ENCODE data around the gene CACNA2D3. TPM values are rescaled to one million over a fixed set of nuclear protein-coding genes. Genes with fewer than 3 reads are reported as not detected.

Gene CACNA2D3
- total and polyA plus RNA-seq, 12 donors, result 0.51 to 43.5 (median 19.3) TPM

DNA sequence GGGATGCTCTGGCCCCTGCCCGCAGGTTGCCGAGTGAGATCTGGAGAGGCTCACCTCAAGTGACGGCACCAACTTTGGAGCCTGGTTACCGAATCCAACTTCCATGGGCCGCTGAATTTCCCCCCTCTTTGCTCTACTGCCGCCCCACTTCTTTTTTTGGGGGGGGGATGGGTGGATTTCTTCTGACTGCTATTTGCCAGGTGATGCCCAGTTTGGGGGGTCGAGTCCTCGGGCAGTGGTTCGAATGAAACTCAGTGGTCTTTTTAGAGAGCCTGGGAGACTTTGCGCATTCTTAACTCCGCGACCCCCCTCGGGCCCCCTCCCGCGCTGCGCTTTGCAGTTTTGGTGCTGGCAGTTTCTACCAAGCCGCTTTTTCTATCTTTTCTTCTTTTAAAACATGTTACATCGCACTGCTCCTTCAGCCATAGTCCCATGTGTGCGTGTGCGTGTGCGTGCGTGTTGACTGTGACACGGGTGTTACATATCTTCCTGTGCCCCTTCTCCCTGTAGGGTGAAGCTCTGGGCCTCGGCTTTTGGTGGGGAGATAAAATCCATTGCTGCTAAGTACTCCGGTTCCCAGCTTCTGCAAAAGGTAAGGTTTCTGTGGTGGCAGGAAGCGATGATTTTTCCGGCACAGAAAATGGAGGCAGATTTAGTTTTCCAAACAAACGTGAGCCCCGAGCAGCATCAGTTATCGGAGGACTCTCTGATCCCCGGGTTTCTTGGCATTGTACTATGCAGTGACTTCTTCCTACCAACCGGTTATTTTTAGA is 837 bp downstream of the CACNA2D3 start:
- Histone ChIP-seq H3K4me1 (peaks cover 2 to 15% (median 11%) of the 10 kb centered on the region in 9 donors), H3K36me3 (no peaks in the 10 kb centered on the region), H3K27me3 (peaks cover 0 to 71% (median 34%) of the 10 kb centered on the region in 7 donors), H3K27ac (peak overlapping the region in 9 of 10 donors; percentile 29 to 76 (median 60)), H3K4me3 (peak overlapping the region; percentile 40 to 70 (median 58)), H3K9me3 (no peaks in the 10 kb centered on the region)
- WGBS, 2 donors, result 1 to 2% methylated on average over 32 of the region's 32 CpGs
- TF ChIP-seq, protein P1, sequence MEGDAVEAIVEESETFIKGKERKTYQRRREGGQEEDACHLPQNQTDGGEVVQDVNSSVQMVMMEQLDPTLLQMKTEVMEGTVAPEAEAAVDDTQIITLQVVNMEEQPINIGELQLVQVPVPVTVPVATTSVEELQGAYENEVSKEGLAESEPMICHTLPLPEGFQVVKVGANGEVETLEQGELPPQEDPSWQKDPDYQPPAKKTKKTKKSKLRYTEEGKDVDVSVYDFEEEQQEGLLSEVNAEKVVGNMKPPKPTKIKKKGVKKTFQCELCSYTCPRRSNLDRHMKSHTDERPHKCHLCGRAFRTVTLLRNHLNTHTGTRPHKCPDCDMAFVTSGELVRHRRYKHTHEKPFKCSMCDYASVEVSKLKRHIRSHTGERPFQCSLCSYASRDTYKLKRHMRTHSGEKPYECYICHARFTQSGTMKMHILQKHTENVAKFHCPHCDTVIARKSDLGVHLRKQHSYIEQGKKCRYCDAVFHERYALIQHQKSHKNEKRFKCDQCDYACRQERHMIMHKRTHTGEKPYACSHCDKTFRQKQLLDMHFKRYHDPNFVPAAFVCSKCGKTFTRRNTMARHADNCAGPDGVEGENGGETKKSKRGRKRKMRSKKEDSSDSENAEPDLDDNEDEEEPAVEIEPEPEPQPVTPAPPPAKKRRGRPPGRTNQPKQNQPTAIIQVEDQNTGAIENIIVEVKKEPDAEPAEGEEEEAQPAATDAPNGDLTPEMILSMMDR (IDR thresholded peaks at IDR 0.05), result no peak
- no peak for DNase-seq
- intact Hi-C loops (cut with DNase I), result loop anchor here in 4 of 10 donors (2.0 to 10.0 kb wide), 3 partner anchors 168 to 236 kb away; no protein-coding TSS in a partner anchor
- ATAC-seq, result peak in 1 of 8 donors; percentile 36

DNA sequence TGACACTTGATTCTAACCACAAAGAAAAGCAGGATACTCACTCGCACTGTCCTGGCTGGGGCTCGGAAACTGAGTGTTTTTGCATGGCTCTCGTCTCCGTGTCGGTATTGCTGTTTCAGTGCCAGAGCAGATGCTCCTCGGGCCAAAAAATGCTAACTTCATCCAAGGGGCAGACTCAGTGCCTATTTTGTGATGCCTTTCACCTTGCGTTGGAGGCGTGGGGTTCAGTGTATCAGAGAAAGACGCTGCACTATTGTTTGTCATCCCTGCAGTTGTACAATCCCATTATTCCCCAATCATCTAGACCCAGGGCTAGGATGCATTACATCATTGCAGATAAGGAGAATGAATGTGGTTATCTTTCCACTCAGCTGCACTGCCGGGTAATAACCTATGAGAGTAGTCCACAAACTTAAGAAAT is 1.4 kb downstream of the CACNA2D3 start:
- Histone ChIP-seq H3K27ac (peak overlapping the region in 8 of 10 donors; percentile 27 to 76 (median 56)), H3K27me3 (peaks cover 0 to 68% (median 31%) of the 10 kb centered on the region in 7 donors), H3K4me3 (peak overlapping the region in 9 of 10 donors; percentile 50 to 70 (median 58)), H3K36me3 (no peaks in the 10 kb centered on the region), H3K4me1 (peaks cover 2 to 15% (median 11%) of the 10 kb centered on the region in 9 donors), H3K9me3 (no peaks in the 10 kb centered on the region)
- DNase-seq (no peak), ATAC-seq (peak in 6 of 8 donors; percentile 28 to 69 (median 55))
- WGBS, 2 donors, result 1 to 3% methylated on average over 10 of the region's 10 CpGs
- TF ChIP-seq, protein P1 (IDR thresholded peaks at IDR 0.05), result no peak
- intact Hi-C loops (cut with DNase I), result loop anchor here in 4 of 10 donors (2.0 to 10.0 kb wide), 3 partner anchors 169 to 235 kb away; no protein-coding TSS in a partner anchor

DNA sequence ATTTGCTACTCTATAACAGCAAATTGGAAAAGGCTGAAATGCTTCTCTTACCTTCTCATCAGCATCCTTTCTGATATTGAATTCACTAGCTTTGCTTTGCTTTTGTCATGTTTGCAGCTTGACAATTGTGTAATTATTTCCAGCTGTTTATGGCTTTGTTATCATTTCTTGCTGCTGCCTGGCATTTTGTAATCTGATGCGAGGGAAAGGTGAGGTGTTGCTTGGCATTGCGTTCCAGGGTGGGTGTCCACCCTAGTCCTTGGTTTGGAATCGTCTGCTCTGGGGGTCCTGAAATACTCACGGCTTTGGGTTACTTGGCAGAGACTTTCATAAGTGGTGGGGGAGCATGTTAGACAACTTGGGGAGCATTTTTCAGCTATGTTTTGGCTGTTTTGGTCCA is 2.9 kb downstream of the CACNA2D3 start:
- TF ChIP-seq, protein P1 (IDR thresholded peaks at IDR 0.05), result no peak
- Histone ChIP-seq H3K27me3 (peaks cover 0 to 53% (median 16%) of the 10 kb centered on the region in 7 donors), H3K4me1 (peaks cover 2 to 15% (median 11%) of the 10 kb centered on the region in 9 donors), H3K9me3 (no peaks in the 10 kb centered on the region), H3K27ac (no peak overlapping the region), H3K36me3 (no peaks in the 10 kb centered on the region), H3K4me3 (no peak overlapping the region)
- 45 to 54% methylated on average over 4 of the region's 4 CpGs for WGBS, 2 donors
- intact Hi-C loops (cut with DNase I), result loop anchor here in 3 of 10 donors (10.0 kb wide), 2 partner anchors 170 to 180 kb away; no protein-coding TSS in a partner anchor
- DNase-seq (no peak), ATAC-seq (no peak)

DNA sequence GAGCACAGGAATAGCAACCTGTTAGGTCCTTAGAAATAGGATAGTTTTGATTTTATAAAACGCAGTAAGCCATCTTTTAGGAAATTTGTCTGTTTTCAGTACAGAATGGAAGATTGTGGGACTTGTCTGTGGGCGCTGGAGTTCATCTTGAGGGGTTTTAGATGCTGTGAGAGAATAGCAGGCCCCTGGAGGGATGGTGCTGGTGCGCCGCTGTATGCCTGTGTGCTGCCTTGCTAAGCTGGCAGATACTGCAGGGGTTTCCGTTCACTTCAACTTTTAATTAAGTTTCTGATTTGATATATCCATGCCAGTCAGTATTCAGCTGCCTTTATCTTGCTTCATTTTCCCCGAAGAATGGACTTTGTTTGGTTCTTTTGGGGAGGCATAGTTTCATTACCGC is 4.2 kb downstream of the CACNA2D3 start:
- Histone ChIP-seq H3K4me1 (peaks cover 0 to 5% (median 0%) of the 10 kb centered on the region in 9 donors), H3K27me3 (peaks cover 0 to 40% (median 3%) of the 10 kb centered on the region in 7 donors), H3K27ac (no peak overlapping the region), H3K9me3 (no peaks in the 10 kb centered on the region), H3K36me3 (no peaks in the 10 kb centered on the region), H3K4me3 (no peak overlapping the region)
- DNase-seq (no peak), ATAC-seq (no peak)
- intact Hi-C loops (cut with DNase I), result loop anchor here in 3 of 10 donors (10.0 kb wide), 2 partner anchors 172 to 182 kb away; no protein-coding TSS in a partner anchor
- 71 to 90% methylated on average over 7 of the region's 7 CpGs for WGBS, 2 donors
- TF ChIP-seq, protein P1 (IDR thresholded peaks at IDR 0.05), result no peak
